ENCODE measurements around the gene BAHCC1.

DNA sequence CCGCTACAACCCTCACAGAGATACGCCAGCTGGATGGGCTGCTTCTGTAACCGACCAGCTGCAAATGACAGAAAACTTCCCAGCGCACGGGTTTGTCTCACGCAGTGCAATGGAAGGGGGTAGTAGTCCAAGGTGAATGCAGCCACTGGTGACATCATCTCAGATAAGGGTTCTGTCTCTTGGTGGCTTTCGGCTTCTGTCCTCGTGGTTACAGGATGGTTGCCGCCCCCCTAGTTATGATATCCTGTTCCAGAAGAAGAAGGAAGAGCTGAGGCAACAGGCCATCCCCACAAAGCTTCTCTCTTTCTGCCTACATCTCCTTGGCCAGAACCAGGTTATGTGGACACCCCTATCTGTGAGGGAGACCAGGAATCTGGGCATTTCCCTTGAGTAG is 40.3 kb upstream of the BAHCC1 start:
- TF ChIP-seq CTCF (conservative IDR thresholded peaks at IDR 0.05; ENCODE audit: low read length) (no peak), EZH2phosphoT487 (IDR thresholded peaks at IDR 0.05; ENCODE audit: borderline replicate concordance) (no peak)
